HG03457 (cell line): Measurements from ENCODE around the gene ADGRG2.
"Not testable (repeated sequence)": the region's sequence is repeated elsewhere in the genome, so short reads cannot be mapped to it uniquely, and the experiment has no call there.

Source experiments
- ATAC-seq: cut with Tn5 transposase; IDR thresholded peaks from one replicate; pipeline ENCODE4 v1.9.1; 2021; ENCODE audit warnings: moderate number of reproducible peaks; ENCODE audit not compliant: unreplicated experiment

ADGRG2 gene

DNA sequence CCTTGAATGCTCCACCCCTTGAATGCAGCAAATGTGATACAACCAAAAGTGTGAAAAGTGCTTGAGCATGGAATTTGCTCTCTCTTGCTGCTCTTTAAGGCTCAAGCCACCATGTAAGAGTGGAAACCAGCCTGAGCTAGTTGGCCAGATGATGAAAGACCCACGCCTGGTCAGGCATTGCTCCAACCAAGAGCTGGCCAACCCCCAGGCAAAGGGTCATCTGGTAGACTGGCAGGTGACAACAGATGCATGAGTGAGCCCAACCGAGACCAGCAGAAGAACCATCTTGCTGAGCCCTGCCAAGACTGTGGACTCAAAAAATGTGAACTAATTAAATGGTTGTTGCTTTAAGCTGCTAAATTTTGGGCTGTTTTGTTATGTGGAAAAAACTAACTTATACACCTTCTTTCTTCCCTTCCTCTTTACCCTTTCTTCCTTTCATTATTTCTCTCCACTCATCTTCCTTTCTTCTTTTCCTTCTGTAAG lies 32.7 kb downstream of the ADGRG2 start:
- no peak for ATAC-seq

DNA sequence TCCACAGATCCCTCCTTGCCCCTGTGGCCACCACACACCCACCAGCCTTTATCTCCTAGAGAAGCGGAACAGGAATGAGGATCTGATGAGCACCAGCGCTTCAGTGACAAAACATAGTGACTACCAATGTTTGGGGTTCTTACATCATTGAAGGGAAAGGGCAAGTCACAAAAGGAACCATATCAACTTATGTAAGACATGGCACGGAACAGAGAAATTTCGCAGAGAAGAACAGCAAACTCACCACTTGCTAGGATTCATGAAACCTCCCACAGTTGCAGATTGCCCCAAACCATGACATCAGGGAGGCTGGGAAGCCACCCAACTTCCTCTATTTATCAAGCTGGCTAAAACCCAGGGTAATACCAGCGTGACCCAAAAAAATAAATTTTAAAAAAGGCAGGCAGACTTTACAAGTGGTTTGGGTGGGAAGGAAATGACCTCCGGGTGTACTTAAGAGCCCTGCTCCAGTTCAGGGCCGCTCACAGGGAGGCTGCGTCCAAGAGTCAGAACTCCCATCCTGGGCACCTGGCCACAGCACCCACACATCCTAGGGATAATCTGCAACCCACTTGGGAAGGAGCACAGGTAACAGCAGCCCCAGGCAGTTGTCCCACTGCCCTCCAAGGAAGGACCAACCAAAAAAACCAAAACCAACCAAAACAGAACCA lies 36.0 kb downstream of the ADGRG2 start:
- ATAC-seq = no peak

DNA sequence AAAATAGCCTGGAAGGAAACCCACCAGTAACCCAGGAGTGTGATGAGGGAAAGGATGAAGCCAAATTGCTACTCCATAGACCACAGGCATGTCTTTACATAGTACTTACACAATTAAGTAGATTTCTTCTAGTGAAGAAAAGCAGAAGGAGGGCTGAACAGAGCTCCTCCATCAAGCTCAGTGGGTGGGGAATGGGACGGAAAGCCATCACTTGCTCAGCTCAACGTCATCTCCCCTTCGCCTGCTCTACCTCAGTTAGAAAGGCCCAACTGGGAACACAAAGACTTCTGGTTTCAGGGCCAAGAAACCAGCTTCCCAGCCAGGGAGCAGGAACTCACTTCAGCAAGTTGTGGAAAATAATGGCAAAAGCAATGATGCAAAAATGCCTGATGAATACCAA lies 36.6 kb downstream of the ADGRG2 start:
- no peak for ATAC-seq

DNA sequence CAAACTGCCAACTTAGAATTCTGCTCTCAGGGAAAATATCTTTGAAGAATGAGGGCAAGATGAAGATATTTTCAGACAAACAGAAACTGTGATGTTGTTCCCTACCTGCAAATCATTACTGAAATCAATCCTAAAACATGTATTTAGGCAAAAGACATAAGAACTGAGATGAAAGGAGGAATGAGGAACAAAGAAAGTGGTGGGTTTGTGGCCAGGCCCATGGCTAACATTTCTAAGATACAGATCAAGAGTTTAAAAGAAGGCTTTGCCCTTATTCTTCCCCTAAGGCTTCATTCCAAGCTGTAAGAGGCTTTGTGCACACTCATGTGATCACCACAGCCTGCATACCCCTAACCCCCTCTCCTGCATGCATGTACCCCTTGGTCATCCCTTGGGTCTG lies 46.5 kb downstream of the ADGRG2 start:
- ATAC-seq = no peak

DNA sequence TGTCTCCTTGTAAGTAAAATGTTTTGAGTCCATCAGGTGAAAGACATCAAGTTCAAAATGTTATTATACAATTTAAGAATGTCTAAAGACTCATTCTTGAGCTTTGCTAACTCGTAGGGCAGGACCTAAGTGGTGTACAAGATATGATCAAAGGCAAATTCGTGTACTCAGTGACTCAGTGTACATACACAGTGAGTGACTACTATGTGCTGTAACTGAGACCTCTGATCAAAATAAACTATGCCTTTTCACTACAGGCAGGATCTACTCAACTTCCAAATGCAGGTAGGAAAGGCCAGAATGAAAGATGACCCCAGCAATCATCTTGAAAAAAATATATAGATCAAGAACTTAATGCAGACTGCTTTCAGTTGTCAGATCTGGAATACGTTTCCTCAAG lies 49.9 kb downstream of the ADGRG2 start:
- ATAC-seq = no peak

DNA sequence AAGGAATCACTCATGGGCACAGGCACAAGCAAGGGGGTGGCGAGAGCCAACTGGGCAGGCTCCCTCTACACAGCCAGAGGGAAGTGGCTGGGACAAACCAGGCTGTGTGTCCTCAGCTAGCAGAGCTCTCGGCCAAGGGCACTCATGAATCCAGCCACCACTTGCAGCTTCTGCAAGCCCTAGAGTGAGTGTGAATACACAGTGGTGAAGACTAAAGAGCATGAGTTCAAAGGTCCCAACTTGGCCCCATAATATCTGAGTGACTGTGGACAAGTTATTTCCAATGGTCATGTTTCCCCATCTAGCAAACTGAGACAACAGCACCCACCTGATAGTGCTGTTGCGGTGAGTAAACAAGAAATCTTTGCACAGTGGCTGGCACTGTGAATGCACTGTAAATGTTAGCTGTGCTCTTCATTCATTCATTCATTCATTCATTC lies 51.7 kb downstream of the ADGRG2 start:
- ATAC-seq = no peak

DNA sequence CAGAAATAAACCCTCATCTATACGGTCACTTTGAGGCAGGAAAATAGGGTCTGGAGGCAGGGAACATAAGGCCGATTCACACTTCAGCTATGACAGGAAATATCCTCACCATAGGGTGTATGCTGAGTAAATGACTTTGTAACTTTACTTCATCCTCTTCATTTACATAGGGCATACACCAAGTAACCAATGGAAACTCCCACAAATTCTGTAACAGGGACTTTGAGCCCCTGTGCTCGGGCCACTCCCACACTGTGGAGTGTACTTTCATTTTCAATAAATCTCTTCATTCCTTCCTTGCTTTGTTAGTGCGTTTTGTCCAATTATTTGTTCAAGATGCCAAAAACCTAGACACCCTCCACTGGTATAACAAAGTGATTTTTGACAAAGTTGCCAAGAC lies 55.3 kb downstream of the ADGRG2 start:
- not testable (repeated sequence) for ATAC-seq

DNA sequence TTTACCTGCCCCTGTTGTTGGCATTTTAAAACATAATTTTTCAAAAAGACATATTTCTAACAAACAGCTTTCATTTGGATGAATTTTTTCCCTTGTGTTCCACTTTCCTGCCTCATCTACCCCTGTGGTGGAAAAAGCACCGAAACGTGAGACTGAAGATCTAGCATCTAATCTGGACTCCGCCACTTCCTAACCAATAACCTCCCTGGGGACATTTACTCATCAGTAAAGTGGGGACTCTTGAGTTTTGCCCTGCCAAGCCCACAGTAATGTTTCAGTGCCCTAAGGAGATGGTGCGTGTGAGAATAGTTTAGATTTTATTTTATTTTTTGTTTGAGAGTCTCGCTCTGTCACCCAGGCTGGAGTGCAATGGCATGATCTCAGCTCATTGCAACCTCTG lies 56.7 kb downstream of the ADGRG2 start:
- no peak for ATAC-seq

DNA sequence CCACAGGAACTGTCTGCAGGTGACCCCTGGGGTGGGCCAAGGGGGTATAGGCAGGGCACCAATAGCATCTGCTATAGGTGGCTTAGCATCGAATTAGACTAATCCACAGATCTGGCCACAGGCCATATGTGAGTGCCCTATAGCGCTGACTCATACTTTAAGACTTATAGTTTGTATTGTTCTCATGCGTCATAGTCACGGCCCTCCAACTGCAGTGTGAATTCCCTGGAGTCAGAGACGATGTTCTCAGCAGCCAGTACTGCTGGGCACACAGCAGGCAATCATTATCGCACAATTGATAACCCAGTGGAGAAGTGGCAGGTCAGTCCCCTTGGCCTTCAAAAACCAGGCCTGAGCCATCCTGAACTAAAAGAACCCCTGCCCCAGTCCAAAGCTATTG lies 58.1 kb downstream of the ADGRG2 start:
- no peak for ATAC-seq

DNA sequence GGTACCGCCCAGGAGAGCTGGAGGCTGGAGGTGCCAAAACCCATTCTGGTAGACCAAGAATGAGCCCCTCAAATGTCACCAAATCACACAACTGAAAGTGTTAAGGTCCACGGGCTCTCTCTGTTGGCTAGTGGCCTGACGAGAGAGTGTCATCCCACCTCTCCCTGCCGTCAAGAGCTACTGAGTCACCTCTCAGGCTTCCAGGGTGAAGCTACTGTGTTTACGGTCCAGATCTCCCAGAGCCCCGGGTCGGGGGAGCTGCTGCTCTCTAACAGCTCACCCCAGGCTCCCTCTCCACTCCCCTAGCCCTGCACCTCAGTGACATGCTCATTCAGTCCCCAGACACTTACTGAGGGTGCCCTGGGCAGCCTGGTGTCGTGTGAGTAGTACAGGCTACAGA lies 59.2 kb downstream of the ADGRG2 start:
- ATAC-seq = no peak

DNA sequence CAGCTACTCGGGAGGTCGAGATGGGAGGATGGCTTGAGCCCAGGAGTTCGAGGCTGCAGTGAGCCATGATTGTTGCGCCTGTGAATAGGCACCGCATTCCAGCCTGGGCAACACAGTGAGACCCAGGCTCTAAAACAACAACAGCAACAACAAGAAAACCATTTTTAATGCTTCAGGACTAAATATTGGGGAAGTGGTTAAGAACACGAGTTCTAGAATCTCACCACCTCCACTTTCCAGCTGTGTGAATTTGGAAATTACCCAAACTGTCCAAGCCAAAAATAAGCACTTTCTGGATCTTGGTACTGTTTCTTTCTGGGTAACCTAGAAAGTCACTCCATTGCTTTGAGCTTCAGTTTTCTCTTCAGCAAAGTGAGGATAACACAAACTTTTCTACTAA lies 63.2 kb downstream of the ADGRG2 start:
- no peak for ATAC-seq

DNA sequence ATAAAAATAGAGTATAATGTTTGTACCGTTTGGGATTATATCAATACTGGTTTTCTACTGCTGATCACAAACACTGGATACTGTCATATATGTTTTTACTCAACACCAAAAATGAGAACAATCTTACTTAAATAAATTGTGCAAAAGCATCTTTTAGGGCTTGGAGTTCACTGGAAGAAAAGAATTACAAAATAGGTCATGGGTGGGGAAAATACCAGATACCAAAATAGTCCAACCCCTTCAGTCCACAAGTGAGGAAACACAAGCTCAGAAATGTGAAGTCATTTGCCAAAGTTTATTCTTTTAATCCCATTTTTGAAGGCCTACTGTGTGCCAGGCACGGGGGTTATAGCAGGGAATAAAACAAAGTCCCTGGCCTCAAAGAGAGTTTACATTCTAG lies 64.4 kb downstream of the ADGRG2 start:
- ATAC-seq = no peak

DNA sequence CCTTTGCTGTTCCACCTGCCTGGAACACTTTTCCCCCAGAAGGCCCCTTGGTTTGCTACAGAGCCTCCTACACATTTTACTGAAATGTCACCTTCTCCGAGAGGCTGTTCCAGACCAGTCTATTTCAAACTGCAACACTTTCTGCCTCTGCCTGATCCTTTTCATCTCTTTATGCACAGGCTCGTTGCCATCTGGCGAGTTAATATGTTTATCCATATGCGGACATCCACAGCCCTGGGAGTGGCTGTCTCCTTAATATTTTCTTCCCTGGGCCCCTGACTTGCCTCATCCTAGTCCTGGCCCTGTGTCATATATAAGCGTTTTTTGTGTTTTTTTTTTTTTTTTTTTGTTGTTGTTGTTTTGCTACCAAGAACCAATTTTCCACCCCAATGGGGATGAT lies 73.2 kb downstream of the ADGRG2 start:
- no peak for ATAC-seq

DNA sequence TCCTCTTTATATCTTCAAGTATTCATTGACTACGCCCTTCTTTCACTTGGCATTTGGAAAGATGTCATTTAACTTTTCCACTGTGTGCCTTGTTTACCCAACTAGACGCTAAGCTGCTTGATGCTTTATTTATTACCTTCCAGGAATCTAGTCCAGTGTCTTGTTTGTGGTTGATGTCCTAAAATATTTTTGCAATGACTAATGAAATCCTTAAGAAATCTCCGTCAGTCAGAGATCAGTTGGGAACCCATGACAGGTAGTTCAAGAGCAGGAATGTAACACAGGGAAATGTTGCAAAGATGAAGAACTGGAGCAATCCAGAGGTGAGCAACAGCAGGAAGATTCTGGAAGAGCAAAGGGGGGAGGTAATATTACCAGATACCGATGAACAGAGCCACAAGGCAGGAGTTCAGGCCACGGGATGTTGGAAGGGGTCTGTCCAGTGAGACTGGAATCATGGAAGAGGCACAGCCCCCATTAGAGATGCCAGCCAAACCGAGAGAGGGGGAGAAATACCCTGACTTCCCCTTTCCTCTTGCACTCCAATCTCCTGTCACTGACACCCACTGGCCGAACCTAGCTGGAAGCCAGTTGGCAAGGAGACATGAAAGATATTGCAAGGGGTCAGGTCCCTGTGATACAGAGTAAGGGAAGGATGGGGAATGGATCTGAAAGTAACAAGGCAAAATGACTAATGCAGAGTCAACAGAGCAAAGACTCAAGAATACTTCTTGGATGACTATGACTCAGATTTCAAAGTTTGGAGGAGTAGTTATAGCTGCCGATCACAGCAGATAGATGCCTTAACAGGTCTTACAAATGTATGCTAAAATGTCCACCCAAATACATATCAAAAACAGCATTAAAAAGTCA lies 75.7 kb downstream of the ADGRG2 start:
- no peak for ATAC-seq

DNA sequence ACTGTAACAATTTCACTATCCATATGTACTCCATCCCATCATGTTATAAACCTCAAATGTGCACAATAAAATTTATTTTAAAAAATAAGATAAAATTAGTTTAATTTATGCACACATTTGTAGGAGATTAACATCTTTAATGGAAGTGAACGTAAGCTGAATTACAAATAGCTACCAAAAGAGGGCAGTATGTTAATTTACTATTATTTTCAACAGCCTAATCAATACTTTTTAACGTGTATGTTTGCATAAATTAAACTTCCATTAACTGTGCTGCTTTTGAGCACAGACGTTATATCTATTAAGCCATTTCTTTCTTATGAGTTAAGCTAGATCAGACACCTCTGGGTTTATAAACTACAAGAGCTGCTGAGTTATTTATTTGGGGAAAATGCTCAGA lies 81.9 kb downstream of the ADGRG2 start:
- ATAC-seq = no peak

DNA sequence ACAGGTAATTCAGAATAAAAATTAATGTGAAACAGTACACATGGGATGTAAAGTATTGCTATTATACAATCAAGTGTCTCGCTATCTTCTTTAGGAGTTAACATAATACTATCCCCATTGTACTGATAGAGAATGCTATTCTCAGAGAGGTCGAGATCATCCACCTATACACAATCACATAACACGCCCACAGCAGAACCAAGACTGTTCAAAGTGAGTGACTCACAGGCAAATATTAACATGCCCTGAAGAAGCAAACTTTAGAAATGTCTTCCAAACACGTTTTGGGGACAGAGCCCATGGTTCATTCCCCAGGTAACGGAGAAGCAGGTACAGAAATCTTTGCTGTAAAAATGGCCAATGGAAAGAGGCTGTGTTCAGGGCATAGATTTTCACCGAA lies 88.2 kb downstream of the ADGRG2 start:
- ATAC-seq = no peak

DNA sequence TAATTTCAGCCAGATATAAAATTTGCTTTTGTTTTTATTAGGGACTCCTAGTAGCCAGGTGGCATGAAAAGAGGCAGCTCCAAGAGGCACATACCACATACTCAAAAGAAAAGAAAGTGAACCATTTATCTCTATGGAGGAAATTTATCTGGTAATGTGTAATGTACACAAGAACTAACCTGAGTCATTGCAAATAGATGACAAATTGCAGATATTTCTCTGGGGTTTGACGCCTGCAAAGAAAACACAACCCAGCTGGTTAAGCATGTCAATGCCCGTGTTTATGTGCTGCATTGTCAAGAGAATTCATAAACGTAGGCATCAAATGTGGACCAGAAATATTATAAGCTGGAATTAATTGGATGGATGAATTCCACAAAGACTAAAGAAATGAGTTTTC lies 91.5 kb downstream of the ADGRG2 start:
- ATAC-seq = no peak

DNA sequence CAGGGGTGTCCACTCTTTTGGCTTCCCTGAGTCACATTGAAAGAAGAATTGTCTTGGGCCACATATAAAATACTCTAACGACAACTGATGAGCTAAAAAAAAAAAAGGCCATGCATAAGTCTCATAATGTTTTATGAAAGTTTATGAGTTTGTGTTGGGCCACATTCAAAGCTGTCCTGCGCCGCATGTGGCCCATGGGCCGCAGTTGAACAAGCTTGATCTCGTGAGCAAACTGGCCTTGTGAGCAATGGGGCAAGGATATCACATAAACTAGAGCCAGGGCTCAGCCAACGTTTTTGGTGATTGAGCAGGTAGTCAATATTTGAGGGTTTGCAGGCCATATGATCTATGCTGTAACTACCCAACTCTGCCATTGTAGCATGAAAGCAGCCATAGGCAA lies 93.7 kb downstream of the ADGRG2 start:
- ATAC-seq = no peak

DNA sequence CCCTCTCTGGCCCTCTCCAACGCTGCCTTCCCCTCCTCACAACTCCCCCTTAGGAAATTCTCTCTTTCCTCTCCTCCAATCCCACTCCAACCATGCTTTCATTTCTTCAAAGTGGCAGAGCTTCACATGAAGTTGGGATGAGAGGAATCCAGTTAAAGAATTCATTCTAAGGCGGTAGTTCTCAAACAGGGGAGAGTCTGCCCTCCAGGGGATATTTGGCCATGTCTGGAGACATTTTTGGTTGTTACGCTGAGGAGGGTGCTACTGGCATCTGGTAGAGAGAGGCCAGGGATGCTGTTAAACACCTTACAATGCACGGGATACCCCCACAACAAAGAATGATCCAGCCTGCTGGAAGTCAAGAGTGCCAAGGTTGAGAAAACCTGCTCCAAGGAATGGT lies 97.9 kb downstream of the ADGRG2 start:
- ATAC-seq = no peak

DNA sequence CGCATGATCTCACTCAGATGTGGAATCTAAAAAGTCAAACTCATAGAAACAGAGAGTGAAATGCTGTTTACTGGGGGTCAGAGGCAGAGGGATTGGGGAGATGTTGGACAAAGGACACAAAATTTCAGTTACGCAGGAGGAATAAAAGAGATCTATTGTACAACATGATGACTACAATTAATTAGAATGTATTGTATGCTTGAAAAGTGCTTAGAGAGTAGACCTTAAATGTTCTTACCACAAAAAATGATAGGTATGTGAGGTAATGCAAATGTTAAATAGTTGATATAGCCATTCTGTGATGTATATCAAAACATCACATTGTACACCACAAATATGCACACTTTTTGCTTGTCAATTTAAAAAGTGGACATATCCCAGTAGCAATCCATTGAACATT lies 102.3 kb downstream of the ADGRG2 start:
- no peak for ATAC-seq

DNA sequence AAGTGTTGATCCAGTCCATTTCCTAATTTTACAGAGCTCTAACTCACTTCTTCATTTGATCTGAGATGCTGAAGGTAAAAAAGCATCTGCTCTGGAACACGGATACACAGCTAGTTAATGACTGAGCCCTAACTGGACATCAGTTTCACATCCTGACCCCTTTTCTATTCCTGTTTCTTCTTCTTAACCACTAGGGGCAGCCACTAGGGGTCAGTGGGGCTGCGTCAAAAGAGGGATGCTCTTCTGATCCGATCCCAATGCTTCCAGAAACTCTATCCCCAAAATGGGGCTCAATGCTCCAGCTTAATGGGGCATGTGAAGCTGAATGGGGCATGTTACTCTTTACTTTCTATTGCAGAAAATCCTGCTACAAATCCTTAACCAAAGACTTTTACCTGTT lies 105.0 kb downstream of the ADGRG2 start:
- ATAC-seq = no peak

DNA sequence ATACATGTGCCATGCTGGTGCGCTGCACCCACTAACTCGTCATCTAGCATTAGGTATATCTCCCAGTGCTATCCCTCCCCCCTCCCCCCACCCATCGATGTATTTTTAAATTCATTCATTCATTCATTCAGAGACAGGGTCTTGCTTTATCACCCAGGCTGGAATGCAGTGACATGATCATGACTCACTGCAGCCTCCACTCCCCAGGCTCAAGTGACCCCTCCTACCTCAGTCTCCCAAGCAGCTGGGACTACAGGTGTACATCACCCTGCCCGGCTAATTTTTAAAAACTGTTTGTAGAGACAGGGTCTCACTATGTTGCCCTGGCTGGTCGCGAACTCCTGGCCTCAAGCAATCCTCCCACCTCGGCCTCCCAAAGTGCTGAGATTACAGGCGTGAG lies 105.7 kb downstream of the ADGRG2 start:
- ATAC-seq = not testable (repeated sequence)
